GM12865 (cell line): Measurements from ENCODE around the gene C12orf42.

Experiments
- DNase-seq: peaks from one replicate; pipeline ENCODE4 v3.0.0; 2010; ENCODE audit warnings: low read depth
- H3K4me3 ChIP-seq: 2 replicates; pipeline ENCODE4 v1.5.1; 2011; ENCODE audit warnings: mild to moderate bottlenecking, low read depth, low read length, control low read depth
- CTCF ChIP-seq: IDR thresholded peaks from 2 replicates; pipeline ENCODE4 v1.5.1; 2011; ENCODE audit warnings: low read length, control low read depth, low read depth, inconsistent platforms; ENCODE audit not compliant: insufficient read depth; ENCODE audit errors: missing control alignments

C12orf42 gene

GRCh38 chr12:103326190-103326589, 169.6 kb downstream of the C12orf42 start:
- peak; percentile 43 for TF ChIP-seq CTCF
- DNase-seq = peak; percentile 49

DNA sequence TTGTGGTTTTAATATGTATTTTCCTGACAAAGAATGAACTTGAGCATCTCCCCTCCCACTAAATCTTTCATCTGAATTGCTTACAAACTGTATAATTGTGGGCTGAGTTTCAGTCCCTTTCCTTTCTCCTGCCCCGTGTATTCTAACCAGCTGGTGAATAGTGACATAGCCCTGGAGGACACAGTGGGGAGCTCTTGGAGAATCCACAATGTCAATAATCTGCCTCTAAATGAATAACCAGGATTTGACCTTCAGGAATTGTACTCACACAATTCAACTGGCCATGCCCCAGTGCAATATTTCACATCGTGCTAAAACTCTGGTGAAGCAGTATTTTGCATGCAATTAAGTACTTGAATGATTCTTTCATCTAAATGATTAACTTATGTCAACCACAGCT, 177.2 kb downstream of the C12orf42 start:
- TF ChIP-seq CTCF = no peak
- no peak overlapping the region for H3K4me3 ChIP-seq
- no peak for DNase-seq

More at GRCh38 chr12:103326190-103326589, 169.6 kb downstream of the C12orf42 start:
- H3K4me3 ChIP-seq = no peak overlapping the region

GRCh38 chr12:103317220-103317619, 178.5 kb downstream of the C12orf42 start:
- DNase-seq = no peak
- TF ChIP-seq CTCF = no peak
- H3K4me3 ChIP-seq = no peak overlapping the region

DNA sequence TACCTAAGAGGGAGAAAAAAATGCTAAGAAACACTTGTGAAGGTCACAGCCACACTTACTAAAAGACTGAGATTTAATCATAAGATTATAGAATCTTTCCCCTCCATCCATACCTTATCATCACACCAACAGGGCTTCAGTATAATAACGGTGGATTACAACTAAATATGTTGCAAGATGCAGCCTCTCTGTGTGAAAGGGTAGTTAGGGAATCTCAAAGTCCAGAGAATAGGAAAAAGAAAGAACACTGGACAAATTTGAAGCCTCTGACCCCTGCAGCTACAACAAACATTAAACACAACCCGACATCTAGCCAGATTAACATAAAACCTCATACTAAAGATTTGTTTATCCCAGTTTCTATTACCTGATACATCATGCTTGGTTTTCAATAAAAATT, 181.0 kb downstream of the C12orf42 start:
- no peak for TF ChIP-seq CTCF
- no peak overlapping the region for H3K4me3 ChIP-seq

DNA sequence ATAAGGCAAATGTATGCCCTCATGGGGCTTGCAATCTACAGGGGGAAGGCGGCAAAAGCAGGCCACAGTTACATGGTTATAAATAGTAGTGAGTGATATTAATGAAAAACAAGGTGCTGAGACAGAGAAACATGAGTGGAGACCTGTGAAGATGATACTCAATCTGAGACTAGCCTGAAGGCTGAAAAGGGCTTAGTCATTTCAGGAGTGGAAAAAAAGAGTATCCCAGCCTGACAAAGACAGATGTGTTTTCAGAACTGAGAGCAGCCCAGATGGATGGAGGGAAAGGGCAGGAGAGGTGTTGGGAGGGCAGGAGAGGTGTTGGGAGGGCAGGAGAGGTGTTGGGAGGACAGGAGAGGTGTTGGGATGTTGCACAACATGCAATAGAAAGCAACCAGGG, 181.9 kb downstream of the C12orf42 start:
- peak; percentile 31 for DNase-seq
- H3K4me3 ChIP-seq = no peak overlapping the region
- no peak for TF ChIP-seq CTCF

More for the DNA sequence above, 181.0 kb downstream of the C12orf42 start:
- DNase-seq = no peak

DNA sequence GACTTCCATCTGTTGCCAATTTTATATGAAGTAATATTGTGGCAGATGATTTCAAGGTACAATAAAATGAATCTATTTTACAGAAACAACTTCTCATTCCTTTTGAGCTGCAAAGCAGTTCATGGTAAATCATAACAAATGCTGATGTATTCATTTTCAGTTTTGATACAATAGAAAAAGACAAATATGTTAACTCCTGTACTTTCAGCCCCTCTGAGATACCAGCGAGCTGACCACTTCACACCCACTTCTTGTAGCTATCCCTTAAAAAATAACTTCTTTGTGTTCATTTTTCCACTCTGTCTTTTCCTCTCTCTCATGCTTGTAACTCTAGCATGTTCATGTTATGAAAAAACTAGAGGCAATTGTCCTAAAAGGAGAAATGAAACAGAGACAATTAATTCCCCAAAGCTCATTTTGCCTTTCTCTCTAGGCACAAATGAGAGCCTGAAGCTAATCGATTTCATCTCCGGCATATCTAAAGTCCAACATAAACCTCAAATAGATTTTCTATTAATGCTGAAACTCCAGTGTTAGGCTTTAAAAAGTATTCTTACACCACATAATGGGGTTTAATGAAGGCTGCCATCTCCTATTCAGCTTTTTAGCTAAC, 182.9 kb downstream of the C12orf42 start:
- no peak for DNase-seq
- TF ChIP-seq CTCF = no peak
- H3K4me3 ChIP-seq = no peak overlapping the region

GRCh38 chr12:103310546-103311270, 185.1 kb downstream of the C12orf42 start:
- DNase-seq = no peak
- H3K4me3 ChIP-seq = no peak overlapping the region
- TF ChIP-seq CTCF = no peak
